Osteocyte (in vitro differentiated cells): ENCODE results near the gene RALA. TPM values are rescaled to one million over a fixed set of nuclear protein-coding genes. Genes with fewer than 3 reads are reported as not detected.

Experiments
- DNase-seq: peaks from one replicate; pipeline ENCODE4 v3.0.0; 2021; ENCODE audit warnings: mixed read lengths; ENCODE audit not compliant: unreplicated experiment; ENCODE audit errors: extremely low spot score
- H3K27ac Mint-ChIP-seq: one replicate; pipeline ENCODE4 v1.8.0; 2021; ENCODE audit warnings: mild to moderate bottlenecking, mixed read lengths; ENCODE audit not compliant: unreplicated experiment
- H3K27me3 Mint-ChIP-seq: one replicate; pipeline ENCODE4 v1.8.0; 2021; ENCODE audit warnings: mixed read lengths; ENCODE audit not compliant: unreplicated experiment
- H3K36me3 Mint-ChIP-seq: one replicate; pipeline ENCODE4 v1.8.0; 2021; ENCODE audit warnings: mixed read lengths; ENCODE audit not compliant: unreplicated experiment
- H3K4me1 Mint-ChIP-seq: one replicate; pipeline ENCODE4 v1.8.0; 2021; ENCODE audit warnings: mixed read lengths; ENCODE audit not compliant: unreplicated experiment
- H3K4me3 Mint-ChIP-seq: one replicate; pipeline ENCODE4 v1.8.0; 2021; ENCODE audit warnings: mild to moderate bottlenecking, moderate library complexity, mixed read lengths; ENCODE audit not compliant: unreplicated experiment
- H3K9me3 Mint-ChIP-seq: one replicate; pipeline ENCODE4 v1.8.0; 2021; ENCODE audit warnings: mixed read lengths; ENCODE audit not compliant: unreplicated experiment
- total RNA-seq: library from RNA; stranded (reverse); gene quantifications from 2 replicates; pipeline ENCODE4 v1.2.1, GENCODE V29; 2021
- TF ChIP-seq, protein P1 (sequence below): fragments of 200-600 bp; sonication (generic); IDR thresholded peaks from 2 replicates; pipeline ENCODE4 v1.5.0; 2021; ENCODE audit warnings: antibody characterized with exemption, mild to moderate bottlenecking, moderate library complexity

RALA gene
- total RNA-seq, 1 donor from 2014 or later, result 30.5 TPM

DNA sequence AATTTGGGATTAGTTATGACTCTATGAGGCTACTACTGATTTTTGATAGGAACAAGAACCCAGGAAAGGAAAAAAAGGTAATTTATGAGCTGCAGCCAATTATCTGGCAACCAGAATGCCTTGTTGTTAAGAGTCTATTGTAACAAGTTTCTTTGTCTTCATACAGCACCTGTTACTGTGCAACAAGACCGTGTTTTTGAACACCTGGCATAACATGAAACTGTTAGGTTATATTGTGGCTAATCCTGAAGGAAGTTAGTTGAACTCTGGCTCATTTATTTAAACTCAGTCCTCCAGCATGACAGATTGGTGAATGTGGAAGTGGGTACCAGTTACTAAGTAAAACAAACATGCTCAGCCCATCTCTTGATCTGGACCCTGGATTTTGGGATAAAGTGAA is 33.0 kb downstream of the RALA start:
- H3K4me1 Mint-ChIP-seq, result peaks cover 3% of the 10 kb centered on the region
- no peak overlapping the region for H3K27ac Mint-ChIP-seq
- no peak for DNase-seq
- TF ChIP-seq, protein P1, sequence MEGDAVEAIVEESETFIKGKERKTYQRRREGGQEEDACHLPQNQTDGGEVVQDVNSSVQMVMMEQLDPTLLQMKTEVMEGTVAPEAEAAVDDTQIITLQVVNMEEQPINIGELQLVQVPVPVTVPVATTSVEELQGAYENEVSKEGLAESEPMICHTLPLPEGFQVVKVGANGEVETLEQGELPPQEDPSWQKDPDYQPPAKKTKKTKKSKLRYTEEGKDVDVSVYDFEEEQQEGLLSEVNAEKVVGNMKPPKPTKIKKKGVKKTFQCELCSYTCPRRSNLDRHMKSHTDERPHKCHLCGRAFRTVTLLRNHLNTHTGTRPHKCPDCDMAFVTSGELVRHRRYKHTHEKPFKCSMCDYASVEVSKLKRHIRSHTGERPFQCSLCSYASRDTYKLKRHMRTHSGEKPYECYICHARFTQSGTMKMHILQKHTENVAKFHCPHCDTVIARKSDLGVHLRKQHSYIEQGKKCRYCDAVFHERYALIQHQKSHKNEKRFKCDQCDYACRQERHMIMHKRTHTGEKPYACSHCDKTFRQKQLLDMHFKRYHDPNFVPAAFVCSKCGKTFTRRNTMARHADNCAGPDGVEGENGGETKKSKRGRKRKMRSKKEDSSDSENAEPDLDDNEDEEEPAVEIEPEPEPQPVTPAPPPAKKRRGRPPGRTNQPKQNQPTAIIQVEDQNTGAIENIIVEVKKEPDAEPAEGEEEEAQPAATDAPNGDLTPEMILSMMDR, result no peak
- H3K36me3 Mint-ChIP-seq, result peaks cover 12% of the 10 kb centered on the region
- no peaks in the 10 kb centered on the region for H3K27me3 Mint-ChIP-seq
- H3K9me3 Mint-ChIP-seq, result peaks cover 4% of the 10 kb centered on the region
- no peak overlapping the region for H3K4me3 Mint-ChIP-seq

DNA sequence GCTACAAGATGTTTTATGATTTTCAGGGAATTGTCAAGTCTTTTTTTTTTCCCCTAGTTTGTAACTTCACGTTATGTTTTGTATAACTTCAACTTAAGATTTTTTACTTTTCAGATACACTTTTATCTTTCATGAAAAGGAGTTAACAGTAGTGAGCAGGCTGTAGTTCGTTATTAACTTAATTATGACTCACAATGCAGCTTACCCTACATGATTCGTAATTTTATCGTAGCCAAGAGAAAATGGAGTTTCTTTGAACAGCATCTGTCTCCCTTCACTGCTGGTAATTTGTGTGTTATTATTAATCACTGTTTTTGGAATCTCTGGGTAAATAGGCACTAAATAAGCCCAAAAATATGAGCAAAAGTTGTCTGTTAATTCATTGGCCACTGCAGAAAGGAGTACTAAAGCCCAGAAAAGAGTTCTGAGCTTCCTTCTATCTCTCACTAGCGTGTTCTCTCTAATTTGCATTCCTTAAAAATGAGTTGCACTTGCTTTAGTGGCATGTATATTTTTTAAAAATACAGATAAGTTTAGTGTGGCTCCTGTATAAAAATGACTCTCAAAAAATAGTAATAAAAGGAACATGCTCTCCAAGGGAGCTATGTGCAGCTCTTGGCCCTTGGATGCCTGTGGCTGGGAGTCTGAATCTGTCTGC is 36.1 kb downstream of the RALA start:
- TF ChIP-seq, protein P1, result no peak
- H3K4me3 Mint-ChIP-seq, result no peak overlapping the region
- DNase-seq, result no peak
- H3K9me3 Mint-ChIP-seq, result peaks cover 14% of the 10 kb centered on the region
- H3K27ac Mint-ChIP-seq, result no peak overlapping the region
- H3K4me1 Mint-ChIP-seq, result no peaks in the 10 kb centered on the region
- H3K27me3 Mint-ChIP-seq, result no peaks in the 10 kb centered on the region
- H3K36me3 Mint-ChIP-seq, result peaks cover 18% of the 10 kb centered on the region

- no peak for DNase-seq
- H3K27ac Mint-ChIP-seq, result no peak overlapping the region
- H3K36me3 Mint-ChIP-seq, result peaks cover 15% of the 10 kb centered on the region
- peaks cover 13% of the 10 kb centered on the region for H3K9me3 Mint-ChIP-seq
- no peaks in the 10 kb centered on the region for H3K27me3 Mint-ChIP-seq
- TF ChIP-seq, protein P1, result no peak
- no peaks in the 10 kb centered on the region for H3K4me1 Mint-ChIP-seq
- H3K4me3 Mint-ChIP-seq, result no peak overlapping the region
These were observed 38.6 kb downstream of the RALA start for GRCh38 chr7:39661960-39662359.

- TF ChIP-seq, protein P1, result no peak
- no peak for DNase-seq
- Mint-ChIP-seq H3K4me3 (no peak overlapping the region), H3K27ac (no peak overlapping the region), H3K27me3 (no peaks in the 10 kb centered on the region), H3K9me3 (peaks cover 13% of the 10 kb centered on the region), H3K36me3 (peaks cover 15% of the 10 kb centered on the region), H3K4me1 (no peaks in the 10 kb centered on the region)
These were observed 39.9 kb downstream of the RALA start for GRCh38 chr7:39663263-39663662.

- Mint-ChIP-seq H3K9me3 (peaks cover 13% of the 10 kb centered on the region), H3K4me3 (no peak overlapping the region), H3K36me3 (peaks cover 15% of the 10 kb centered on the region), H3K4me1 (no peaks in the 10 kb centered on the region), H3K27me3 (no peaks in the 10 kb centered on the region), H3K27ac (no peak overlapping the region)
- no peak for DNase-seq
- TF ChIP-seq, protein P1, result no peak
These were observed 40.7 kb downstream of the RALA start for GRCh38 chr7:39664057-39664456.
